Embryonic facial prominence (tissue), 1 donor: ENCODE measurements around the gene F2RL2.
A peak's percentile ranks its signal among the peaks of the same experiment; 100 is the strongest.
"Not testable (repeated sequence)": the region's sequence is repeated elsewhere in the genome, so short reads cannot be mapped to it uniquely, and the experiment has no call there.

Experiments used
- DNase-seq: peaks from one replicate; pipeline ENCODE4 v3.0.0-alpha.2; 2016; ENCODE audit errors: extremely low spot score

F2RL2 gene

DNA sequence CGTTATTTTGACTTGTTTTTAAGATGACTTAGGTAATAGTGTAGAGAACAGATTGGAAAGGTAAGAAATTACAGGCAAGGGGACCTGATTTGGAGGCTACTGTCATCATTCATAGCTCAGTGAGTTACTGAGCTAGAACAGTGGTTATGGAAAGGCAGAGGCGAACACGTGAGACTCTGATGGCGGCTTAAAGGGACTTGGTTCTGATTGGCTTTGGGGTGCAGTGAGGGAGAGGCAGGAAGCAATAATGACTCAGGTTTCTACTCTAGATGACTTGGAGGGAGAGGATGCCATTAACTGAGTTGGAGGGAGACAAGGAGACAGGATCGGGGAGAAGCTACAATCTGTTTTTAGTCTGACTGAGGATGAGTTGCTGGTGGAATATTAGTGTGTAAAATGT, 3.0 kb downstream of the F2RL2 start:
- no peak for DNase-seq

DNA sequence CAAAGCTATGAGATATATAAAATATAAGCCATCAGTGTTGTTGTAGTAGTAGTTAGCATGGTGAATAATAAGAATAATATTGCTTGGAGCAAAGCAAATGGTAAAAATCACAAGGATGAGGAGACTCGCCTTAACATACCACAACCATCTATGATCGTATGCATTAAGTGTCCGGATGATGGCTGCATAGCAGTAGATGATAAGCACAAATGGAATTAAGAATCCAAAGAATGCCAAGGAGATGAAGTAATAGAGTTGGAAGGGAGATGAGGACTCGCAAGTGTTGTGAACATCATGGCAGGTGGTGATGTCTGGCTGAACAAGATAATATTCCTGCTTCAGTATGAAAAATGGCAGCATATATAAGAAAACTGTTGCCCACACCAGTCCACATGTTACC, 5.5 kb downstream of the F2RL2 start:
- no peak for DNase-seq

- no peak for DNase-seq
Observed at GRCh38 chr5:76617229-76617628, 6.0 kb downstream of the F2RL2 start.

- no peak for DNase-seq
Observed at GRCh38 chr5:76616206-76616605, 7.0 kb downstream of the F2RL2 start.

- DNase-seq, result no peak
Observed at GRCh38 chr5:76615759-76616158, 7.4 kb downstream of the F2RL2 start.

DNA sequence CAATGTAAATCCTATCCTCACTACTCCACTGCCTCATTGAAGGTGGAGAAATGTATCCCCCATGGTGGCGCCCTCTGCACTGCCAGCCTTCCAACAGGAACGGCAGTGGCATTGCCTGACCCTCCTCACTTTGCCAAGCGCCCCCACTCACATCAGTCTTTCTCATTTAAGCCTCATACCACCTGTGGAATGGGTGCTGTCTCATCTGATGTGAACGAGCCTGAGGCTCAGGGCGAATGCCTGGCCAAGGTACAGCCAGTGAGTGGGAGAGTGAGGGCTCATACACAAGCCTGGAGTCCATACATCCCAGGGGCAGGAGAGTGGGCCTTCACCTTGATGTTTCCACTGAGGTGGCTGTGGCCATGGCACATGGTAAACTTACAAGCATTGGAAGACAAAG, 10.3 kb downstream of the F2RL2 start:
- no peak for DNase-seq

DNA sequence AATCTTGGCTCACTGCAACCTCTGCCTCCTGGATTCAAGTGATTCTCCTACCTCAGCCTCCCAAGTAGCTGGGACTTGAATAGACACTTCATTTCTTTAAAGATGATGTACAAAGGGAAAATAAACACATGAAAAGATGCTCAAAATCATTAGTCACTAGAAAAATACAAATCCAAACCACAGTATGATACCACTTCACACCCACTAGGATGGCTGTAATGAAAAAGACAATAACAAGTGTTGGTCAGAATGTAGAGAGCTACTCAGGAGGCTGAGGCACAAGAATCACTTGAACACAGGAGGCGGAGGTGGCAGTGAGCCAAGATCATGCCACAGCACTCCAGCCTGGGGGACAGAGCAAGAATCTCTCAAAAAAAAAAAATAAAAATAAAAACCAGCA, 13.0 kb downstream of the F2RL2 start:
- no peak for DNase-seq

GRCh38 chr5:76608833-76609232, 14.4 kb downstream of the F2RL2 start:
- DNase-seq, result peak; percentile 30

DNA sequence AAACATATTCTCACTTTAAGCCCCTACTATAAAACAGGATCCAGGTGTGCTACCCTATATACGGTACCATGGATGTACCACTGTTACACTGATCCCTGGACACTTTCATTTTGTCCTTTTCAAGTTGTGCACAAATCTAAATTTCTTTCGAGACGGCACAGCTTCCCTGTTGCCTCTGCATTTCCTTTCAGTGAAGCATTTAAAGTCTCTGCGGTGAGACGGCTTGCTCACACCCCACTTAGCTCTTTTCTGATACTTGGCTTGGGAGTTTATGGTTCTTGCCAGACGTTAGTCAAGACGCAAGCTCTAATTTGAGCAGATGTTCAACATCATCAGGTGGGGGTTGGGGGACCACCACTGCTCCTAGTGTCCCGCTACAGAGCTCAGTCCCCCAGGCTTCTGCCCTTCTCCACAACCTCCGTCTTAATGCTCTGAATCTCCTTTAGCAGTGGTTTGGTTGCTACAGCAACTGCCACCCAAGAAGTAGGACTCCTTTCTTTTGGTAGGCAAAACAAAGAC, 15.8 kb downstream of the F2RL2 start:
- peak; percentile 56 for DNase-seq

DNA sequence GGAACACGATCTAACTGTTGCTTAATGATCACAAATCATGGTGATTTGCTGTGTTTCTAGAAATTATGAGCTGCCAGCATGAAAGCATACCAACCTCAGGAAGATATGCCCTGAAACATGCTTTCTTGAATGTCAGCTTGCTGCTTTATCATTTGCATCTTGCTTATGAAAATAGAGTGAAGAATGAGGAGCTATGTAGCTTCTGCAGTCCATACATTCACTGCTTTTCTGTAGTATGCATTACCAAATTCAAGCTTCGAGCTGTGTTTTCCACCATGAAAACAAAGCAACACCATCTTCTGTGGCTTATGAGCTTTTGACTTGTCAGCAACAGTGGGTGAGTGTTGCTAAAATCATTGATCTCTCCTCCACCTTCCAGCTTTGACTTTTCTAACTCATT, 16.5 kb downstream of the F2RL2 start:
- DNase-seq, result no peak

GRCh38 chr5:76604838-76605237, 18.4 kb downstream of the F2RL2 start:
- DNase-seq, result no peak

DNA sequence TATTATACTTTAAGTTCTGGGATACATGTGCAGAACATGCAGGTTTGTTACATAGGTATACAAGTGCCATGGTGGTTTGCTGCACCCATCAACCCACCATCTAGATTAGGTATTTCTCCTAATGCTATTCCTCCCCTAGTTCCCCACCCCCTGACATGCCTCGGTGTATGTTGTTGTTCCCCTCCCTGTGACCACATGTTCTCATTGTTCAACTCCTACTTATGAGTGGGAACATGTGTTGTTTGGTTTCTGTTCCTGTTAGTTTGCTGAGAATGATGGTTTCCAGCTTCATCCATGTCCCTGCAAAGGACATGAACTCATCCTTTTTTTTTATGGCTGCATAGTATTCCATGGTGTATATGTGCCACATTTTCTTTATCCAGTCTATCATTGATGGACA, 19.2 kb downstream of the F2RL2 start:
- not testable (repeated sequence) for DNase-seq

DNA sequence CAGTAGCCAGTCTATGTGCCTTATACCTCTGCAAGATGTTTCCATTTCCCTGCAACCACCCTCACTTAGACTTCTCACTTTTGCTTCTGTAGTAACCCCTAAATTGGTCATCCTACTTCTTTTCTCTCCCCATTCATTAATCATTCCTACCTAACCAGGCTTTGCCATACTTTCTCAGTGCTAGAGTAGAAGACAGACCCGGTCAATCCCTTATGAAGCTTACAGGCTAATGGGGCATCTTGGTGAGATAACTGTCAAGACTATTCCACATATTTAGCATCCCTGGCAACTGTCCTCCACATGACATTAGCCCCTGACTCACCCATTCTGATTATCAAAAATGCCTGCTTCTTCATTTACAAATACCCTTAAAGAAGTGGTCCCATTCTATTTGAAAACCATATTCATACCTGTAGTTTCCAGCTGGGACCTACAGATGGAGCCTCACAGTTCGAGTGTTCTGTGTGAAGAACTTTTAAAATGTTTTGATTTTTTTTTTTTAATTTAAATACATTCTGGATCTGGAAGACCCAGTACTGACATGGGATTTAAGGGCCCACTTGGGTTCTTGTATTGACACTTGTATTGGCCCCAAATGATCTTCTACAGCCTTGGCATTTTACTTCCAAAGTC, 21.0 kb downstream of the F2RL2 start:
- no peak for DNase-seq

GRCh38 chr5:76601470-76601869, 21.7 kb downstream of the F2RL2 start:
- DNase-seq, result no peak

DNA sequence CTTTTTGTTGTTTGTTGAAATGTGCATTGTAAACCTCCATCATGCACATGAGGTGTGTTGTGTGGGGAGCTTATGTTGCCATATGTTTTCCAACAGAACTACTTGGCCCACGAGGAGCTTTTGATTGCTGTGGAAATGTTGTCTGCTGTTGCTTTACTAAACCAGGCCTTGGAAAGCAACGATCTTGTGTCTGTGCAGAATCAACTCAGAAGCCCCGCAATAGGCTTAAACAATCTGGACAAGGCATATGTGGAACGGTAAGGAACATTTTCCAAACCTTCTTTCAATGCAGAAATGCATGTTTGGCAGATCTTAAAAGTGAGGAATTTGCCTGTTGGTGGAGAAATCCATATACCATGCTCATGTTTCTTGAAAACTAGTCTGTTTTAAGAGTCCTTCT, 22.5 kb downstream of the F2RL2 start:
- no peak for DNase-seq

DNA sequence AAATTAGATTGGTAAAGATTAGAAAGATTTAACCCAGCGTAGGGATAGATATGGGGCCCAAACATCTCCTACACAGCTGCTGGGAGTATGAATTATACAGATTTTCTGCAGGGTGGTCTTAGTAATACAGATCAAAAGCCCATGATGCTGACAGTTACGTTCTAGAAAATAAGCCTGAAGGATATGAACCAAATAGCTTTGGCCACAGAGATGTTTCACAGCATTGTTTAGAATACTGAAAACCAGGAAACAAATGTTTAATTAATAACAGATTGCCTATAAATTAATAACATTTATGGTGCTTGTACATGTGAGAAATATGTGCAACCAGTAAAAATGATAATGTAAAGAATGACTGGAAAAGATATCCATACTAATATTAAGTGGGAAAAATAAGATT, 24.7 kb downstream of the F2RL2 start:
- no peak for DNase-seq

DNA sequence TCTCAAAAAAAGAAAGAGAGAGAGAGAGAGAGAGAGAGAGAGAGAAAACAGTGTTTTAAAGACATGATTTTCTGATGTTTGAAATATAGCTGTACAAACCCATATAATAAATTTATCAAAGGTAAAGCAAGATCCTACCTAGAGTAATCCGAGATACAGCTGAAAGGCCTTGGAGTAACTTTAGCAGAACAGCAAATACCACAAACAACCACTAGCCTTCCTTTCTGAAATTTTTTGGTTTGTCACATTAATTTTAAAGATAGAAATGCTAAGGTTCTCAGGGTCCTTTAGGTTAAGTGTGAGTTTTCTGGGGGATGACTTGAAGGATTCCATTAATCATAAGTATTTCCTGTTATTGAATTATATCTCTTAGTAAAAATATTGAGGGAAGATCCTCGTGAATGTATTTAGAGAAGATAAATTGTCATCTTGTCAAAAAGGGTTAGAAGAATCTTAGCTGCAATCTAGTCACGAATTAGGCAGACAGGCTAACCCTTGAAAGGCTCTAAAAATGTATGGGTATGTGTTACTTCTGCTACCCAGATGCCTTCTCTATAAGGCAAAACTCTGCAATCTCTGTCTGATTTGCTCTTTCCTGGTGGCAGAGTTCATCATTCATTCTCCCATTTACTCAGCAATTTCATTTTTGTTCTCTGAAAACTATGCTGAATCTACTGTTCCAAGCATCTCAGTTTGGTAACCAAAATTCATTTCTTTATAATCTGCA, 27.3 kb downstream of the F2RL2 start:
- DNase-seq, result no peak

DNA sequence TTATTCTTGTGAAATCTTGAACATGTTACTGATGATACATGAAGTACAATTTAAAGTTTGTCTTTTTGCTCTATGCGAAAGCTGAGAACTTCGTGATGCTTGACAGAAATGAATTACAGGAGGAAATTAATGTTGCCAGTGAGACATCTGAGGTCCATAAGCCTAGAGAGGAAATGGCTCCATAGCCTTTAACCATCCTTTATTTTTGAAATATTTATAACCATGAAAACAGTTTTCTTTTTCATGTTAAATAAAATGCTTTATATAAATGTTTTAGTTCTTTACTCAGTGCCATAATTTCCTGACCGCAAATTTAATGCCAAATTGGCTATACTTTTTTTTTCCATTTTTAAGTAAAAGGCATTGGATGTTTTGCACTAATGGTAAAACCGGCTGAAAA, 29.1 kb downstream of the F2RL2 start:
- no peak for DNase-seq

GRCh38 chr5:76592692-76593091, 30.5 kb downstream of the F2RL2 start:
- DNase-seq, result no peak

DNA sequence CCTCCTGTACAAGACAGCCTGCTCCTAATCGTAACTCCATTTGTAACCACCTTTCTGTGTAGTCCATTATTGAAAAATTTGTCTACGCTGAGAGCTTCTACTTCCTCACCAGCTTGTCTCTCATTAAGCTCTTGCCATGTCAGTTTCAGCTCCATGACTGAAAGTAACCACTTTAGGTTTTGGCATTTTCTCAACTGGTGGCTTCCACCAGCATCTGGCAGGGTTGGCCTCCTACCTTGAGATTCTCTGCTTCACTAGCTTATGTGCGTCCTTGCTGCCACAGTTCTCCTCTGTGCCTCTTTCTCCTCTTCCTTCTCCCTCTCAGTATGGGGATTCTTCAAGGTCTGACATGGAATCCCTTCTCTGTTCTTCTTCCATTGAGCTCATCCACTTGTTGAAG, 31.8 kb downstream of the F2RL2 start:
- DNase-seq, result no peak

DNA sequence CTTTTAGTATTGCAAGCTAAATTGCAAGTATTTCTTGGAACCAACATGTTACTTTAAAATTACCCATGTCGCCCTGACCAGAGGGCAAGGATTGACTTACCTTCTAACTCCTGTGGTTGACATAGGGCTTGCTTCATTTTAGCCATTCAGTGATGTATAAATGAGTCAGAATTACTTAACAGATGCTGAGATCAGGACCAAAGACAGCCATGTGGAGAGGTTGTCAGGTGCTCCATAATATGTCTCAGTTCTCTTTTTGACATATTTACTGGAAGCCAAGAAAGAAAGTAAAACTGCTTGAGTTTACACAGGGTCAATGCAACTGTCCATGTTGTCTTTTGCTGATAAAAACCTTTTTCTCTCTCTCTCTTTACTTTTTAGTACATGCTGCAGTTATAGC, 33.2 kb downstream of the F2RL2 start:
- DNase-seq, result no peak

GRCh38 chr5:76586531-76586930, 36.7 kb downstream of the F2RL2 start:
- DNase-seq, result no peak

DNA sequence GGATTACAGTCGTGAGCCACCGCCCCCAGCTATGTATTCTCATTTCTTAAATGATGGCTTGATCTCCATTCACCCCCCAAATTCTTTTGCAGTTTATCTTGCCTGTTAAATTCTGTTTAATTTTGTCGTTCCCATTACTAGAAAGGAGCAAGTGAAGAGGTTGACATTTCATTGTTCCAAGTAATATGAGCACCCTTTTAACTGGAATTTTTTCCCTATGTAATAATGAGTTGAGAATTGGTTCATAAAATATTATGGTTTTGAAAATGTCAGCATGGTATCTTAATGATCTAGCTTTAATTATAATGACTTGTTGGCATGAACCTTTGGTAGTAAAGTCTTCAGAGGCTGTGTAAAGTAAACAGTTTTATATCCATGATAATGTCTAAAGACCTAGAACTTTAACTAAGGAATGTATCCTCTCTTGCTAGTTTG, 37.4 kb downstream of the F2RL2 start:
- no peak for DNase-seq
